PC-9 (cell line): Measurements from ENCODE around the gene CFAP53. TPM values are rescaled to one million over a fixed set of nuclear protein-coding genes. Genes with fewer than 3 reads are reported as not detected.
A peak's percentile ranks its signal among the peaks of the same experiment; 100 is the strongest.

Experiments
- BruUV-seq: library from RNA; stranded (reverse); fragments of 400-500 nt; replicated peaks from 2 replicates; lab custom pipeline; 2021; lab: Mats Ljungman, UMichigan
- CTCF ChIA-PET: fragments of 300-600 bp; sonication (Branson Sonifier 250); formaldehyde crosslinking; loops from one replicate; lab custom pipeline; 2022; ENCODE audit warnings: antibody characterized with exemption; lab: Charles Lee
- POLR2A ChIA-PET: fragments of 300-600 bp; sonication (Branson Sonifier 250); formaldehyde crosslinking; loops from one replicate; lab custom pipeline; 2022; ENCODE audit warnings: antibody characterized with exemption; ENCODE audit not compliant: unreplicated experiment; lab: Charles Lee
- DNase-seq, 2 experiments: peaks; one replicate each; pipeline versions ENCODE4 v3.0.0 to v3.0.0-alpha.2; 2015 to 2022; ENCODE audit warnings: mixed read lengths in 1 of 2
- H2AFZ ChIP-seq: fragments of 200-600 bp; sonication (generic); 2 replicates; pipeline ENCODE4 v1.8.1; 2017; ENCODE audit warnings: antibody characterized with exemption
- H3F3A ChIP-seq: fragments of 200-600 bp; sonication (generic); 2 replicates; pipeline ENCODE4 v1.8.1; 2017; ENCODE audit warnings: antibody characterized with exemption, mild to moderate bottlenecking, low read depth; ENCODE audit not compliant: insufficient read depth
- H3K27ac ChIP-seq: fragments of 200-600 bp; sonication (generic); 2 replicates; pipeline ENCODE4 v1.6.1; 2016; ENCODE audit warnings: mixed run types
- H3K27me3 ChIP-seq: fragments of 200-600 bp; sonication (generic); 2 replicates; pipeline ENCODE4 v1.6.1; 2016; ENCODE audit warnings: low read depth, mixed run types; ENCODE audit not compliant: insufficient read depth
- H3K36me3 ChIP-seq: fragments of 200-600 bp; sonication (generic); 2 replicates; pipeline ENCODE4 v1.6.1; 2016; ENCODE audit warnings: low read depth, mixed run types
- H3K4me1 ChIP-seq: fragments of 200-600 bp; sonication (generic); replicated peaks from 2 replicates; pipeline ENCODE4 v1.6.1; 2016; ENCODE audit warnings: mixed run types; ENCODE audit not compliant: insufficient read depth
- H3K4me2 ChIP-seq: fragments of 200-600 bp; sonication (generic); 2 replicates; pipeline ENCODE4 v1.6.1; 2017; ENCODE audit warnings: mixed run types
- H3K4me3 ChIP-seq: fragments of 200-600 bp; sonication (generic); 2 replicates; pipeline ENCODE4 v1.6.1; 2016; ENCODE audit warnings: mixed run types
- H3K79me2 ChIP-seq: fragments of 200-600 bp; sonication (generic); 2 replicates; pipeline ENCODE4 v1.6.1; 2017; ENCODE audit warnings: low read depth, mixed run types
- H3K9me2 ChIP-seq: fragments of 200-600 bp; sonication (generic); 2 replicates; pipeline ENCODE4 v1.8.1; 2017; ENCODE audit warnings: mild to moderate bottlenecking; ENCODE audit not compliant: insufficient read depth
- H3K9me3 ChIP-seq: fragments of 200-600 bp; sonication (generic); 2 replicates; pipeline ENCODE4 v1.8.1; 2016; ENCODE audit warnings: low read depth; ENCODE audit not compliant: insufficient read depth
- H4K20me1 ChIP-seq: fragments of 200-600 bp; sonication (generic); 2 replicates; pipeline ENCODE4 v1.8.1; 2017; ENCODE audit not compliant: insufficient read depth
- EZH2 ChIP-seq: fragments of 200-600 bp; sonication (generic); IDR thresholded peaks from 2 replicates; pipeline ENCODE4 v1.8.0; 2017; ENCODE audit warnings: antibody characterized with exemption, low read depth
- intact Hi-C: fragments of 100-400 bp; cut with micrococcal nuclease; formaldehyde crosslinking; loops from one replicate; pipeline ENCODE4 v1.10.0; 2022; ENCODE audit not compliant: unreplicated experiment
- total RNA-seq: library from RNA; stranded (reverse); gene quantifications from 2 replicates; pipeline ENCODE4 v1.2.3, GENCODE V29; 2021
- TF ChIP-seq, protein P1 (sequence below): fragments of 200-600 bp; sonication (generic); conservative IDR thresholded peaks from 2 replicates; pipeline ENCODE4 v1.6.1; 2017; ENCODE audit warnings: mixed run types, antibody characterized with exemption, mild to moderate bottlenecking, moderate library complexity

The CFAP53 gene
- total RNA-seq, 1 experiment from 2014 or later, result 2.1 TPM

DNA sequence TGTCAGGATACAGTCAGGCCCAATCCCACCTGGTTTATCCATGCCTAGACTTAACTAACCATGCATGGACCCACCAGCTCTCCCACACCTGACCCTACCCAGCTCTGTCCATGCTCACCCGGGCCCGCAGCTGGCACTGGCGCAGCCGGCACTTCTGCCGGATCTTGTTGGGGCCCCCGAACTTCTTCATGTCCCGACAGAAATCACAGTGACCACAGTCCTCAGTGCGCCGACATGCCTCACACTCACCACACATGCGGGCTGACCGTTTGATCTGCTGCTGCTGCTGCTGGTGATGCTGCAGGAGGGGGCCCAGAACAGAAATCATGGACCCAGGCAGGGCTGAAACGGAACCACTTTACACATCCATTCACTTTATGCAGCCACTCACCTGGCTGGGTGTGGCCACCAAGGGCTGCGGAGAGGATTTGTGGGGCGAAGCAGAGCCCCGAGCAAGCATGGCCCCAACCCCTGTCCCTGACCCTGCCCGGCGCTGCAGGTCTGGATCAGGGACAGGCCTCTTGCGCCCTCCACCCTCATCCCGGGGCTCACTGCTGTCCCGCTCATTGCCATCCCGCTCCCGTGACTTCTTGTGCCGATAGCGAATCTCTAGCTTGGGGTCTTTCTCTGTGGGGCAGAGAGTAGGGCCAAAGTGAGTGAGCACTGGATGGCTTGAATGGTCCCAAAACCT, 19.5 kb upstream of the CFAP53 start:
- H3K4me3 ChIP-seq, result no peak overlapping the region; the same call in 1 of the 2 replicates
- BruUV-seq, result no TSS peak
- CTCF ChIA-PET, result no interaction called here
- POLR2A ChIA-PET, result no interaction called here
- no peaks in the 10 kb centered on the region for H3K9me3 ChIP-seq
- no peaks in the 10 kb centered on the region for H3K27me3 ChIP-seq
- no peaks in the 10 kb centered on the region for H3K9me2 ChIP-seq
- no peak overlapping the region for H2AFZ ChIP-seq
- H3F3A ChIP-seq, result peaks cover 8% of the 10 kb centered on the region
- peaks cover 17% of the 10 kb centered on the region; the same call in 1 of the 2 replicates for H3K4me1 ChIP-seq
- peaks cover 22% of the 10 kb centered on the region for H3K79me2 ChIP-seq
- H3K4me2 ChIP-seq, result peak overlapping the region; percentile 87; the same call in 1 of the 2 replicates
- no peak for DNase-seq
- no peak for TF ChIP-seq EZH2
- TF ChIP-seq, protein P1, sequence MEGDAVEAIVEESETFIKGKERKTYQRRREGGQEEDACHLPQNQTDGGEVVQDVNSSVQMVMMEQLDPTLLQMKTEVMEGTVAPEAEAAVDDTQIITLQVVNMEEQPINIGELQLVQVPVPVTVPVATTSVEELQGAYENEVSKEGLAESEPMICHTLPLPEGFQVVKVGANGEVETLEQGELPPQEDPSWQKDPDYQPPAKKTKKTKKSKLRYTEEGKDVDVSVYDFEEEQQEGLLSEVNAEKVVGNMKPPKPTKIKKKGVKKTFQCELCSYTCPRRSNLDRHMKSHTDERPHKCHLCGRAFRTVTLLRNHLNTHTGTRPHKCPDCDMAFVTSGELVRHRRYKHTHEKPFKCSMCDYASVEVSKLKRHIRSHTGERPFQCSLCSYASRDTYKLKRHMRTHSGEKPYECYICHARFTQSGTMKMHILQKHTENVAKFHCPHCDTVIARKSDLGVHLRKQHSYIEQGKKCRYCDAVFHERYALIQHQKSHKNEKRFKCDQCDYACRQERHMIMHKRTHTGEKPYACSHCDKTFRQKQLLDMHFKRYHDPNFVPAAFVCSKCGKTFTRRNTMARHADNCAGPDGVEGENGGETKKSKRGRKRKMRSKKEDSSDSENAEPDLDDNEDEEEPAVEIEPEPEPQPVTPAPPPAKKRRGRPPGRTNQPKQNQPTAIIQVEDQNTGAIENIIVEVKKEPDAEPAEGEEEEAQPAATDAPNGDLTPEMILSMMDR, result no peak
- no peaks in the 10 kb centered on the region for H4K20me1 ChIP-seq
- no peaks in the 10 kb centered on the region for H3K36me3 ChIP-seq
- intact Hi-C loops, result no loop called here
- H3K27ac ChIP-seq, result no peak overlapping the region

- no peak overlapping the region for H3K4me3 ChIP-seq
- H3K36me3 ChIP-seq, result no peaks in the 10 kb centered on the region
- peaks cover 22% of the 10 kb centered on the region for H3K4me1 ChIP-seq
- H3K27me3 ChIP-seq, result no peaks in the 10 kb centered on the region
- BruUV-seq, result no TSS peak
- H4K20me1 ChIP-seq, result no peaks in the 10 kb centered on the region
- DNase-seq, result no peak
- no peaks in the 10 kb centered on the region for H3K9me2 ChIP-seq
- no peak for TF ChIP-seq EZH2
- TF ChIP-seq, protein P1, result no peak
- H3K79me2 ChIP-seq, result peaks cover 29% of the 10 kb centered on the region
- ChIA-PET POLR2A (no interaction called here), CTCF (no interaction called here)
- H2AFZ ChIP-seq, result no peak overlapping the region
- no peak overlapping the region for H3K27ac ChIP-seq
- no peak overlapping the region for H3K4me2 ChIP-seq
- H3F3A ChIP-seq, result peaks cover 8% of the 10 kb centered on the region
- no peaks in the 10 kb centered on the region for H3K9me3 ChIP-seq
- intact Hi-C loops, result no loop called here
Observed at GRCh38 chr18:50285071-50285470, 18.8 kb upstream of the CFAP53 start.

DNA sequence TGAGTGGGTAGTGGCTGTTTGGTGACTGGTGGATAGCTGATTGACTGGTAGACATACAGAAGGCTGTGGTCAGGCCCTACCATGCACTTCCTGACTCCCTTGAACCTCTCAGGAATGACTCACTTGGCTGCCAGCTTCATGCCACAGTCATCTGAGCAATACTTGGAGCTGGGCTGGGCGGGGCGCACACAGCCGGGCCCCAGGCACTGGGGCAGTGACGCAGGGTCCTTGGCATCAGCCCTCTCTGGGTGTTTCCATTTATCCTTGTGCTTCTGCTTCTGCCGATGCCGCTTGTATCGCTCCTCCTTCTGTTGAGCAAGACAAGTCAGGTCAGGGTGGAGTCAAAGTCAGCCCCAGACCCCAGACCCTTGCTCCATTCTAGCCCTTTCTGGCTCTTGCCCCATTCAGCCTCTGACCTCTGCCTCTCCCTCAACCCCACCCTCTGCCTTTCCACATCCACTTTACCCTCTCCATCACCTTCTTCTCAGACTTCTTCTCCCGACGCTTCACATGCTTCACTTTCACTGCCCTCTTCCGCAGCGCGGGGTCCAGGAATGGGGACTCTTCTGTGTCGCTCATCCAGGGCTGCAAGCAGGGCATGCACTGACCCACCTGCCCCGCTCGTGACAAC, 18.1 kb upstream of the CFAP53 start:
- peaks cover 36% of the 10 kb centered on the region for H3K79me2 ChIP-seq
- H3K9me2 ChIP-seq, result no peaks in the 10 kb centered on the region
- no peaks in the 10 kb centered on the region for H3K9me3 ChIP-seq
- TF ChIP-seq EZH2, result no peak
- TF ChIP-seq, protein P1, result no peak
- no peaks in the 10 kb centered on the region for H4K20me1 ChIP-seq
- no TSS peak for BruUV-seq
- H3F3A ChIP-seq, result peaks cover 8% of the 10 kb centered on the region
- H3K4me2 ChIP-seq, result no peak overlapping the region
- no peaks in the 10 kb centered on the region for H3K36me3 ChIP-seq
- H3K27me3 ChIP-seq, result no peaks in the 10 kb centered on the region
- H3K27ac ChIP-seq, result no peak overlapping the region
- no peak overlapping the region for H2AFZ ChIP-seq
- peaks cover 29% of the 10 kb centered on the region for H3K4me1 ChIP-seq
- POLR2A ChIA-PET, result interaction anchor here (0.6 kb wide), 1 partner anchor 72 kb away, joined by 5 read pairs; no protein-coding TSS in a partner anchor
- intact Hi-C loops, result no loop called here
- no peak overlapping the region for H3K4me3 ChIP-seq
- CTCF ChIA-PET, result no interaction called here
- peak in 1 of 2 experiments; percentile 61 for DNase-seq
